CD14-positive monocyte (primary cell): ENCODE measurements around the gene IRGC. TPM values are rescaled to one million over a fixed set of nuclear protein-coding genes. Genes with fewer than 3 reads are reported as not detected.
A peak's percentile ranks its signal among the peaks of the same experiment; 100 is the strongest.

Source experiments
- DNase-seq, 3 donors: peaks; one replicate each; pipeline ENCODE4 v3.0.0-alpha.2; 2011 to 2022
- H2AFZ ChIP-seq: 2 replicates; pipeline ENCODE4 v1.6.0; 2012; ENCODE audit warnings: mild to moderate bottlenecking, low read depth, low read length, inconsistent platforms; ENCODE audit not compliant: insufficient read depth, poor library complexity, severe bottlenecking
- H3K27ac ChIP-seq, 2 donors: 1 replicate in 1 of 2; 2 replicates in 1 of 2; pipeline ENCODE4 v1.5.1; 2012 to 2013; ENCODE audit warnings: low read length in 2 of 2, control low read depth in 1 of 2, inconsistent platforms in 1 of 2, low read depth in 1 of 2, mild to moderate bottlenecking in 1 of 2
- H3K27me3 ChIP-seq, 2 donors: one replicate each; pipeline versions ENCODE4 v1.6.0 to v1.6.1; 2011 to 2013; ENCODE audit warnings: low read length in 2 of 2; ENCODE audit not compliant: control insufficient read depth in 2 of 2, insufficient read depth in 2 of 2
- H3K36me3 ChIP-seq, 2 donors: replicated peaks in 1 of 2; 1 replicate in 1 of 2; 2 replicates in 1 of 2; pipeline versions ENCODE4 v1.5.1 to v1.6.1; 2012 to 2013; ENCODE audit warnings: low read length in 2 of 2, control low read depth in 1 of 2, inconsistent platforms in 1 of 2, mild to moderate bottlenecking in 1 of 2; ENCODE audit not compliant: insufficient read depth in 2 of 2, control insufficient read depth in 1 of 2
- H3K4me1 ChIP-seq, 2 donors: 1 replicate in 1 of 2; 2 replicates in 1 of 2; pipeline versions ENCODE4 v1.5.1 to v1.6.1; 2012 to 2013; ENCODE audit warnings: low read length in 2 of 2, control low read depth in 1 of 2, inconsistent platforms in 1 of 2, mild to moderate bottlenecking in 1 of 2, moderate library complexity in 1 of 2; ENCODE audit not compliant: insufficient read depth in 2 of 2, control insufficient read depth in 1 of 2
- H3K4me2 ChIP-seq: replicated peaks from 2 replicates; pipeline ENCODE3; 2012; ENCODE audit warnings: low read length, moderate library complexity, mild to moderate bottlenecking; ENCODE audit not compliant: poor library complexity, severe bottlenecking; ENCODE audit errors: extremely low read depth
- H3K4me3 ChIP-seq, 3 experiments: fragments of 200-600 bp in 1 of 3; sonication (generic) in 1 of 3; replicated peaks in 1 of 3; 1 replicate in 2 of 3; 2 replicates in 1 of 3; pipeline ENCODE4 v1.5.1; 2011 to 2013; ENCODE audit warnings: low read length in 3 of 3, mild to moderate bottlenecking in 3 of 3, control low read depth in 2 of 3, low read depth in 2 of 3, inconsistent platforms in 1 of 3, moderate library complexity in 1 of 3
- H3K79me2 ChIP-seq: 2 replicates; pipeline ENCODE4 v1.6.0; 2012; ENCODE audit warnings: mild to moderate bottlenecking, control low read depth, inconsistent platforms, low read length, moderate library complexity; ENCODE audit not compliant: insufficient read depth
- H3K9ac ChIP-seq: 2 replicates; pipeline ENCODE4 v1.6.0; 2017; ENCODE audit warnings: low read length, mild to moderate bottlenecking; ENCODE audit not compliant: insufficient read depth, poor library complexity, severe bottlenecking
- H3K9me3 ChIP-seq, 2 donors: replicated peaks in 1 of 2; 1 replicate in 1 of 2; 2 replicates in 1 of 2; pipeline versions ENCODE4 v1.5.1 to v1.6.1; 2012 to 2013; ENCODE audit warnings: low read length in 2 of 2, control low read depth in 1 of 2; ENCODE audit not compliant: control insufficient read depth in 1 of 2, insufficient read depth in 1 of 2
- H4K20me1 ChIP-seq: 2 replicates; pipeline ENCODE4 v1.6.0; 2012; ENCODE audit warnings: mild to moderate bottlenecking, low read length, control low read depth, moderate library complexity; ENCODE audit not compliant: insufficient read depth
- H3K27ac Mint-ChIP-seq, 7 donors: one replicate each; pipeline ENCODE4 v1.8.0; 2020; ENCODE audit warnings: mild to moderate bottlenecking in 7 of 7, mixed read lengths in 7 of 7, moderate library complexity in 6 of 7, inconsistent platforms in 2 of 7
- H3K27me3 Mint-ChIP-seq, 3 donors: one replicate each; pipeline ENCODE4 v1.8.0; 2021 to 2022; ENCODE audit warnings: low read depth in 3 of 3, mild to moderate bottlenecking in 3 of 3, mixed read lengths in 3 of 3, moderate library complexity in 3 of 3, inconsistent platforms in 1 of 3
- H3K36me3 Mint-ChIP-seq, 2 donors: one replicate each; pipeline ENCODE4 v1.8.0; 2020; ENCODE audit warnings: mixed read lengths in 2 of 2, inconsistent platforms in 1 of 2, mild to moderate bottlenecking in 1 of 2
- H3K4me1 Mint-ChIP-seq: one replicate; pipeline ENCODE4 v1.8.0; 2020; ENCODE audit warnings: mild to moderate bottlenecking, mixed read lengths
- H3K4me3 Mint-ChIP-seq, 2 donors: one replicate each; pipeline ENCODE4 v1.8.0; 2020; ENCODE audit warnings: mild to moderate bottlenecking in 2 of 2, mixed read lengths in 2 of 2, moderate library complexity in 1 of 2
- H3K9me3 Mint-ChIP-seq, 7 donors: one replicate each; pipeline ENCODE4 v1.8.0; 2020 to 2022; ENCODE audit warnings: mixed read lengths in 7 of 7, mild to moderate bottlenecking in 6 of 7, moderate library complexity in 6 of 7, inconsistent platforms in 2 of 7
- WGBS: methylation state at CpG from one replicate; pipeline ENCODE4 v1.1.5; 2013; ENCODE audit warnings: missing lambda C conversion rate; ENCODE audit not compliant: insufficient coverage; 5-methylcytosine and 5-hydroxymethylcytosine counted together
- intact Hi-C, 2 donors: fragments of 100-400 bp; cut with micrococcal nuclease; formaldehyde crosslinking; loops; one replicate each; pipeline versions ENCODE4 v1.15.0 to v1.15.1; 2023
- polyA plus RNA-seq, 3 donors: library from polyadenylated mRNA; depleted of rRNA in 1 of 3; unstranded in 2 of 3; stranded (reverse) in 1 of 3; fragments of 300-500 nt in 2 of 3; fragments of >200 nt in 1 of 3; fragmentation: Illumina TruSeq in 2 of 3; gene quantifications; 1 replicate in 2 of 3; 2 replicates in 1 of 3; pipeline ENCODE4 v1.2.3, GENCODE V29; 2012 to 2021
- TF ChIP-seq, protein P1 (sequence below): fragments of 200-600 bp; IDR thresholded peaks from one replicate; pipeline ENCODE4 v1.8.0; 2022; ENCODE audit warnings: antibody characterized with exemption, mild to moderate bottlenecking

Gene IRGC
- polyA plus RNA-seq, 3 donors = not detected

DNA sequence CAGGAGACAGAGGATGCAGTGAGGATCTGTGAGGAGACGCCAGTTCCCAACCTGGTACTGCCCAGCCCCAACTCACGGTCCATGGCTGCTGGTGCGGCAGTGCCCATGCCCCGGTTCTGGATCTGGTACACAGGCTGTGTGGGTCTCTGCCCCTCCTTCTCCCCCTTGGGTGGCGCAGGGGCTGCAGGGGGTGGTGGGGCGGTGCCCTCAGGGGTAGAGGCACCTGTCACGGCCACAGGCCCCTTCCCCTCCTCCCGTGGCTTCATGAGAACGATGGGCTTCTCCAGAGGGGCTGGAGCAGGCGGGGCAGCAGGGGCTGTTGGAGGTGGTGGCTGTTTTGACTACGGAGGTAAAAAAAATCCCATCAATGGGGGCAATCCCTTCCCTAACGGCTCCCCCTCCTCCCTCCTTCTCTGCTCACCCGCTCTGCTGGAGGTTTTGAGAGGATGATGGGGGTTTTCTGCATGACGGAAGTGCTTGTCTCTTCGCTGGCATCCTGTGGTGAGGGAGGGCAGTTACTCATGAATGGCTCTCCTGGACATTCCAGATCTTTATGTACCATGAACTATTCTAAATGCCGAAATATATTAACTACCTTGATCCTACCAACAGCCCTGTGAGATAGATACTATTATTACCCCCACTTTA, 31.8 kb downstream of the IRGC start:
- peaks cover 31% of the 10 kb centered on the region for H3K4me1 Mint-ChIP-seq
- H3K27ac ChIP-seq = no peak overlapping the region
- no peak overlapping the region for H3K4me3 Mint-ChIP-seq
- 100% methylated on average over 3 of the region's 16 CpGs for WGBS
- no peak overlapping the region for H3K4me2 ChIP-seq
- peaks cover 0 to 4% (median 0%) of the 10 kb centered on the region in 3 donors for H3K27me3 Mint-ChIP-seq
- no peak for DNase-seq
- TF ChIP-seq, protein P1, sequence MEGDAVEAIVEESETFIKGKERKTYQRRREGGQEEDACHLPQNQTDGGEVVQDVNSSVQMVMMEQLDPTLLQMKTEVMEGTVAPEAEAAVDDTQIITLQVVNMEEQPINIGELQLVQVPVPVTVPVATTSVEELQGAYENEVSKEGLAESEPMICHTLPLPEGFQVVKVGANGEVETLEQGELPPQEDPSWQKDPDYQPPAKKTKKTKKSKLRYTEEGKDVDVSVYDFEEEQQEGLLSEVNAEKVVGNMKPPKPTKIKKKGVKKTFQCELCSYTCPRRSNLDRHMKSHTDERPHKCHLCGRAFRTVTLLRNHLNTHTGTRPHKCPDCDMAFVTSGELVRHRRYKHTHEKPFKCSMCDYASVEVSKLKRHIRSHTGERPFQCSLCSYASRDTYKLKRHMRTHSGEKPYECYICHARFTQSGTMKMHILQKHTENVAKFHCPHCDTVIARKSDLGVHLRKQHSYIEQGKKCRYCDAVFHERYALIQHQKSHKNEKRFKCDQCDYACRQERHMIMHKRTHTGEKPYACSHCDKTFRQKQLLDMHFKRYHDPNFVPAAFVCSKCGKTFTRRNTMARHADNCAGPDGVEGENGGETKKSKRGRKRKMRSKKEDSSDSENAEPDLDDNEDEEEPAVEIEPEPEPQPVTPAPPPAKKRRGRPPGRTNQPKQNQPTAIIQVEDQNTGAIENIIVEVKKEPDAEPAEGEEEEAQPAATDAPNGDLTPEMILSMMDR = no peak
- H3K9me3 ChIP-seq = no peaks in the 10 kb centered on the region
- H3K79me2 ChIP-seq = peaks cover 53% of the 10 kb centered on the region
- peaks cover 15% of the 10 kb centered on the region for H4K20me1 ChIP-seq
- no peak overlapping the region for H2AFZ ChIP-seq
- H3K27me3 ChIP-seq = no peaks in the 10 kb centered on the region
- peaks cover 17 to 25% of the 10 kb centered on the region in 2 donors for H3K4me1 ChIP-seq
- H3K9me3 Mint-ChIP-seq = peaks cover 0 to 4% (median 0%) of the 10 kb centered on the region in 7 donors
- H3K4me3 ChIP-seq = no peak overlapping the region
- no peak overlapping the region for H3K9ac ChIP-seq
- H3K27ac Mint-ChIP-seq = peak overlapping the region in 3 of 7 donors; percentile 5 to 61 (median 55)
- intact Hi-C loops = no loop called here
- H3K36me3 ChIP-seq = peaks cover 62 to 82% of the 10 kb centered on the region in 2 donors
- H3K36me3 Mint-ChIP-seq = peaks cover 68 to 79% of the 10 kb centered on the region in 2 donors

DNA sequence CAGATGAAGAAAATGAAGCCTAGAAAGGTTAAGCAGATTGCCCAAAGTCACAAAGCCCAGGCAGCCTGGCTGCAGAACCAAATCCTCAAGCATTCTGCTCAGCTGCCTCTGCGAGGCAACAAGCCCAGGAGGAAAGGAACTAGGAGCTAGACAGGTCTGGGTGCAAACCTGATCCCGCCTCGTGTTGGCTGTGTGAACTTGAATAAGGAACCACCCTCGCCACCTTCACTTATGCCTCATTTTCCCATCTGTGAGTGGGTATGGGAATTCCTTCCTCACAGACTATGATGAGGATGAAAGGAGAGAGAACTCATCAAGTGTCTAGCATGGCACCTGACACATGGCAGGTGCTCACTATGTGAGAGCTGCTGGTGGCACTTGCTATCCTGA, 32.3 kb downstream of the IRGC start:
- H3K9ac ChIP-seq = no peak overlapping the region
- no peak overlapping the region for H3K4me2 ChIP-seq
- H3K27me3 Mint-ChIP-seq = peaks cover 0 to 4% (median 0%) of the 10 kb centered on the region in 3 donors
- peaks cover 35% of the 10 kb centered on the region for H3K4me1 Mint-ChIP-seq
- no peak overlapping the region for H3K4me3 ChIP-seq
- peaks cover 22 to 30% of the 10 kb centered on the region in 2 donors for H3K4me1 ChIP-seq
- H3K27me3 ChIP-seq = no peaks in the 10 kb centered on the region
- peaks cover 18% of the 10 kb centered on the region for H4K20me1 ChIP-seq
- no peak for DNase-seq
- no peak overlapping the region for H3K4me3 Mint-ChIP-seq
- H2AFZ ChIP-seq = no peak overlapping the region
- H3K36me3 ChIP-seq = peaks cover 61 to 77% of the 10 kb centered on the region in 2 donors
- peaks cover 59% of the 10 kb centered on the region for H3K79me2 ChIP-seq
- no CpG with 5 or more reads among the region's 4 CpGs for WGBS
- H3K27ac ChIP-seq = peak overlapping the region in 1 of 2 donors; percentile 3
- H3K9me3 ChIP-seq = no peaks in the 10 kb centered on the region
- peaks cover 0 to 2% (median 0%) of the 10 kb centered on the region in 7 donors for H3K9me3 Mint-ChIP-seq
- intact Hi-C loops = no loop called here
- H3K27ac Mint-ChIP-seq = peak overlapping the region in 2 of 7 donors; percentile 5 to 61
- peaks cover 65 to 77% of the 10 kb centered on the region in 2 donors for H3K36me3 Mint-ChIP-seq
- TF ChIP-seq, protein P1 = no peak
